ENCODE measurements around the gene TMSB4X.
"Not testable (repeated sequence)": the region's sequence is repeated elsewhere in the genome, so short reads cannot be mapped to it uniquely, and the experiment has no call there.

TMSB4X gene

DNA sequence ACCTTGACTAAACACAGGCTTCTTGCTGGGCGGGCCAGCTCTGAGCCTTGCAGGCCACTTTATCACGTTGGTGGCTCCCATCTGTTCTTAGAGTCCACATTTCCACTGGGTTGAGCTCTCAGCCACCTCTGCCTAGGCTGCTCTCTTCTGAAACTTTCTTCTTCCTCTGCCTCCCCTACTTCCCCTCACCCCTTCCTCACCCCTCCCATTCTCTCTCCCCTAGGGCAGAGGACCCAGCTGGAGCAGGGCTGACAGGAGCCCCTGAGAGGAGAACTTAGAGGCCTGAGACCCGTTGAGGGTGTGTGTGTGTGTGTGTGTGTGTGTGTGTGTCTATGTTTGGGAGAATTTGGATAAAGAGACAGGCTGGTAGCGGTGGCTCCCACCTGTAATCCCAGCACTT, 19.9 kb upstream of the TMSB4X start:
- no CpG with 5 or more reads among the region's 4 CpGs for WGBS (ENCODE audit: insufficient coverage, insufficient read length)
- no peaks in the 10 kb centered on the region for H3K27me3 ChIP-seq (ENCODE audit: control insufficient read depth, insufficient read depth, low read length)
- H3K4me1 ChIP-seq (ENCODE audit: control insufficient read depth, insufficient read depth, low read length), result no peaks in the 10 kb centered on the region
- H3K36me3 ChIP-seq (ENCODE audit: control insufficient read depth, insufficient read depth, low read length), result no peaks in the 10 kb centered on the region
- no peak overlapping the region for H3K4me3 ChIP-seq (ENCODE audit: low read length)
- no peak for DNase-seq (ENCODE audit: low read depth, low spot score)
- H3K27ac ChIP-seq (ENCODE audit: low read length), result no peak overlapping the region
- no peaks in the 10 kb centered on the region for H3K9me3 ChIP-seq (ENCODE audit: control insufficient read depth, insufficient read depth, low read length)

DNA sequence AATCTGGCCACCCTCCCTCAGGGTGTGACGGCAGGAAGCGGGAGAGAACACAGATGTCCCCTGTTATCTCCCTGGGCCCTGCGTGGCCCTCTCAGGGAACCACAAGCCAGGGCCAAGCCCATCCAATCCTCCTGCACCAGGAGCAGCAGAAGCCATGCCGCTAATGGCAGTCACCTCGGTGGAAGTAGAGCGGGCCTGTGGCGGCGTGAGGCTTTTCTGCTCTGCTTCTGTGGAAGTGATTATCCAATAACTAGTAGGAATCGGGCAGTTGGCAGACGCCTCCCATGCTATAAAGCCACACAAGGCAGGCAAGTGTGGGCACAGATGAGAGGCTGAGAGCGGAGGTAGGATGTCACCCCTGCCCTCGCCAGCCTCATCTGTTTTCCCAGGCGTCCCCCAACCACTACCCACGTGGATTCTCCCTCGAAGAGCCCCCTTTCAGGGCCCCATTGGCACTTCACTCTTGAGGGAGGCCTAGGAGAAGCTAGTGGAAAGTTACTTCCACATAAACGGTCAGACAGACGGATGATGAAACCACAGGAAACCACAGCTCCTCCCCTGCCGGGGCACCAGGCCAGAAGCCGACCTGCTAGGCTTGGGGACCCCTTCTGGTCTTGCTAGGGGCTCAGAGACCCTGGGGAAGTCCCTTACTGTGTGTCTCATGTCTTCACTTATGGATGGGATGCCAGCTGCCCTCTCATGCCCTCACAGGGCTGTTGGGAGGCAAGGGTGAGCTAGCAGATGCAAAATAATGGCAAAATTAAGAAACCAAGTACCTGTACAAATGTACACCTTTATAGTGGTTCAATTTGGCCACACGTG, 18.8 kb upstream of the TMSB4X start:
- no peak for DNase-seq (ENCODE audit: low read depth, low spot score)
- no peak overlapping the region for H3K4me3 ChIP-seq (ENCODE audit: low read length)
- no CpG with 5 or more reads among the region's 20 CpGs for WGBS (ENCODE audit: insufficient coverage, insufficient read length)

DNA sequence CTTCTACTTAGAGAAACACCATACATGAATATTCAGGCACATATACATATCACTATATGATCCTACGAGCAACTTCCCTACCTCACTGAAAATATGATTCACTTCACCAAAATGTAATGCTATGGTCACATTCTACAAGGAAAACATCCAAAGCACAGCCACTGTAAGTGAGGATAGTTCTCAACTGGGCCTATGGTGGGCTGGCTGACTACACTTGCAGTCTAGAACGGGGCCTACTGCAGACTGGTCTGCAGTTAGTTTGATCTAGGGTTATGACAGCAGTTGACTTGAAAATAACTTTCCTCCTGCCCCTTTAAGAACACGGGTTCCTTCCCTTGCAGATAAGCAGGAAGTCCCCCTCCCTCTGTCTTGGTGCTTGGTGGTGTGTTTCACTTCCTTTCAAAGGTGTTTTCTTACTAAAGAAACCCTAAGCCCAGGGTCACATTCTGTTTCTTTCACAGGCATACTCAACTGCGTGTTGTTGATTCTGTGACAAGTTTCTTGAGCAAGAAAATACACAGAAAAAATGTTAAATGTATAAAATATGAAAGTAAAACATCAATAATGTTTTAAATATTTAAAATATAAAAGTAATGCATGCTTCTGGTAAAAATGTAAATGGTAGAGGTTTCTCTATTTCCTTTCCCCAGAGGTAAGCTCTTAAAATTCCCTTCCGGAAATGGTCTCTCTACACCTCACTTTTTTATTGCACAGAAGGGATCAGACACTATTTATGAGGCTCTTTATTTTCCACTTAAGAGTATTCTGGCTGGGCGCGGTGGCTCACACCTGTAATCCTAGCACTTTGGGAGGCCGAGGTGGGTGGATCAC, 18.0 kb upstream of the TMSB4X start:
- no peak overlapping the region for H3K4me3 ChIP-seq (ENCODE audit: low read length)
- H3K27ac ChIP-seq (ENCODE audit: low read length), result no peak overlapping the region
- H3K36me3 ChIP-seq (ENCODE audit: control insufficient read depth, insufficient read depth, low read length), result no peaks in the 10 kb centered on the region
- DNase-seq (ENCODE audit: low read depth, low spot score), result no peak
- WGBS (ENCODE audit: insufficient coverage, insufficient read length), result no CpG with 5 or more reads among the region's 8 CpGs
- H3K9me3 ChIP-seq (ENCODE audit: control insufficient read depth, insufficient read depth, low read length), result no peaks in the 10 kb centered on the region
- no peaks in the 10 kb centered on the region for H3K4me1 ChIP-seq (ENCODE audit: control insufficient read depth, insufficient read depth, low read length)
- no peaks in the 10 kb centered on the region for H3K27me3 ChIP-seq (ENCODE audit: control insufficient read depth, insufficient read depth, low read length)

More for the DNA sequence above, 18.8 kb upstream of the TMSB4X start:
- Histone ChIP-seq H3K27ac (ENCODE audit: low read length) (no peak overlapping the region), H3K4me1 (ENCODE audit: control insufficient read depth, insufficient read depth, low read length) (no peaks in the 10 kb centered on the region), H3K9me3 (ENCODE audit: control insufficient read depth, insufficient read depth, low read length) (no peaks in the 10 kb centered on the region), H3K36me3 (ENCODE audit: control insufficient read depth, insufficient read depth, low read length) (no peaks in the 10 kb centered on the region), H3K27me3 (ENCODE audit: control insufficient read depth, insufficient read depth, low read length) (no peaks in the 10 kb centered on the region)

DNA sequence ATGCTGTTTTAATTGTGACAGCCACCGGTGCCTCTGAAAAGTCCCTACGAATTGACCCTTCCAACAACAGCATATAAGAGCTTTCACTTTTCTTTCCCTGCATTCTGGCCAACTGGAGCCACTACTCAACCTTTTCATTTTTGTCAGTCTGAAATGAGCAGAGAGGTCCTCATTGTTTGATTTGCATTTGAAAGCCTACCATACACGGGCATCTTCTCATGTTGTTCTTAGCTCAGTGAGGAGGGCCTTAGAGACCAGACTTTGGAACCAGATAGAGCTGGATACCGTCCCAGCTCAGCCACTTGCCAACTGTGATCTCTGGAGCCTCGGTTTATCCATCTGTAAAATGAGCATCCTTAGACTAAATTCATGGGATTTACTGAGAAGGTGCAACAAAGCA, 16.9 kb upstream of the TMSB4X start:
- no peaks in the 10 kb centered on the region for H3K36me3 ChIP-seq (ENCODE audit: control insufficient read depth, insufficient read depth, low read length)
- no peaks in the 10 kb centered on the region for H3K9me3 ChIP-seq (ENCODE audit: control insufficient read depth, insufficient read depth, low read length)
- no peaks in the 10 kb centered on the region for H3K4me1 ChIP-seq (ENCODE audit: control insufficient read depth, insufficient read depth, low read length)
- no peak overlapping the region for H3K4me3 ChIP-seq (ENCODE audit: low read length)
- no peak for DNase-seq (ENCODE audit: low read depth, low spot score)
- no CpG with 5 or more reads among the region's 5 CpGs for WGBS (ENCODE audit: insufficient coverage, insufficient read length)
- no peaks in the 10 kb centered on the region for H3K27me3 ChIP-seq (ENCODE audit: control insufficient read depth, insufficient read depth, low read length)
- no peak overlapping the region for H3K27ac ChIP-seq (ENCODE audit: low read length)

DNA sequence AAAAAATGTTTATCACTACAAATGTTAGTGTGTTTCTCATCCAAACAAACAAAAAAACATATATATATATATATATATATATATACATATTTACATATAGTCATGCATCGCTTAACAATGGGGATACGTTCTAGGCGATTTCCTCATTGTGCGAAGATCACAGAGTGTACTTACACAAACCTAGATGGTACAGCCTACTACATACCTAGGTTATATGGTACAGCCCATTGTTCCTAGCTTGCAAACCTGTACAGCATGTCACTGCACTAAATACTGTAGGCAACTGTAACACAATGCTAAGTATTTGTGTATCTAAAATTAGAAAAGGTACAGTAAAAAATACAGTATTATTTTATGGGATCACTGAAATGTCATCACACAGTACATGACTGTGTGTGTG, 16.4 kb upstream of the TMSB4X start:
- no CpG with 5 or more reads among the region's 4 CpGs for WGBS (ENCODE audit: insufficient coverage, insufficient read length)
- no peak overlapping the region for H3K27ac ChIP-seq (ENCODE audit: low read length)
- H3K27me3 ChIP-seq (ENCODE audit: control insufficient read depth, insufficient read depth, low read length), result no peaks in the 10 kb centered on the region
- DNase-seq (ENCODE audit: low read depth, low spot score), result no peak
- H3K4me1 ChIP-seq (ENCODE audit: control insufficient read depth, insufficient read depth, low read length), result no peaks in the 10 kb centered on the region
- no peak overlapping the region for H3K4me3 ChIP-seq (ENCODE audit: low read length)
- no peaks in the 10 kb centered on the region for H3K36me3 ChIP-seq (ENCODE audit: control insufficient read depth, insufficient read depth, low read length)
- H3K9me3 ChIP-seq (ENCODE audit: control insufficient read depth, insufficient read depth, low read length), result no peaks in the 10 kb centered on the region

GRCh38 chrX:12961196-12961718, 13.7 kb upstream of the TMSB4X start:
- WGBS (ENCODE audit: insufficient coverage, insufficient read length), result no CpG with 5 or more reads among the region's 2 CpGs
- Histone ChIP-seq H3K27ac (ENCODE audit: low read length) (no peak overlapping the region), H3K4me1 (ENCODE audit: control insufficient read depth, insufficient read depth, low read length) (no peaks in the 10 kb centered on the region), H3K27me3 (ENCODE audit: control insufficient read depth, insufficient read depth, low read length) (no peaks in the 10 kb centered on the region), H3K36me3 (ENCODE audit: control insufficient read depth, insufficient read depth, low read length) (no peaks in the 10 kb centered on the region), H3K4me3 (ENCODE audit: low read length) (no peak overlapping the region), H3K9me3 (ENCODE audit: control insufficient read depth, insufficient read depth, low read length) (no peaks in the 10 kb centered on the region)
- DNase-seq (ENCODE audit: low read depth, low spot score), result no peak

- no peak overlapping the region for H3K27ac ChIP-seq (ENCODE audit: low read length)
- no peaks in the 10 kb centered on the region for H3K9me3 ChIP-seq (ENCODE audit: control insufficient read depth, insufficient read depth, low read length)
- no peaks in the 10 kb centered on the region for H3K4me1 ChIP-seq (ENCODE audit: control insufficient read depth, insufficient read depth, low read length)
- H3K36me3 ChIP-seq (ENCODE audit: control insufficient read depth, insufficient read depth, low read length), result no peaks in the 10 kb centered on the region
- WGBS (ENCODE audit: insufficient coverage, insufficient read length), result no CpG with 5 or more reads among the region's 4 CpGs
- DNase-seq (ENCODE audit: low read depth, low spot score), result no peak
- no peak overlapping the region for H3K4me3 ChIP-seq (ENCODE audit: low read length)
- no peaks in the 10 kb centered on the region for H3K27me3 ChIP-seq (ENCODE audit: control insufficient read depth, insufficient read depth, low read length)
Measured at GRCh38 chrX:12962041-12962504, 12.8 kb upstream of the TMSB4X start.

- not testable (repeated sequence) for DNase-seq (ENCODE audit: low read depth, low spot score); H3K27ac ChIP-seq (ENCODE audit: low read length); H3K4me1 ChIP-seq (ENCODE audit: control insufficient read depth, insufficient read depth, low read length); H3K36me3 ChIP-seq (ENCODE audit: control insufficient read depth, insufficient read depth, low read length); H3K4me3 ChIP-seq (ENCODE audit: low read length); H3K27me3 ChIP-seq (ENCODE audit: control insufficient read depth, insufficient read depth, low read length); H3K9me3 ChIP-seq (ENCODE audit: control insufficient read depth, insufficient read depth, low read length)
- WGBS (ENCODE audit: insufficient coverage, insufficient read length), result no CpG with 5 or more reads among the region's 52 CpGs
Measured at GRCh38 chrX:12963210-12963850, 11.6 kb upstream of the TMSB4X start.

GRCh38 chrX:12965131-12965940, 9.6 kb upstream of the TMSB4X start:
- H3K36me3 ChIP-seq (ENCODE audit: control insufficient read depth, insufficient read depth, low read length), result no peaks in the 10 kb centered on the region
- no peaks in the 10 kb centered on the region for H3K27me3 ChIP-seq (ENCODE audit: control insufficient read depth, insufficient read depth, low read length)
- no peak overlapping the region for H3K27ac ChIP-seq (ENCODE audit: low read length)
- H3K4me1 ChIP-seq (ENCODE audit: control insufficient read depth, insufficient read depth, low read length), result no peaks in the 10 kb centered on the region
- no CpG with 5 or more reads among the region's 6 CpGs for WGBS (ENCODE audit: insufficient coverage, insufficient read length)
- DNase-seq (ENCODE audit: low read depth, low spot score), result no peak
- no peaks in the 10 kb centered on the region for H3K9me3 ChIP-seq (ENCODE audit: control insufficient read depth, insufficient read depth, low read length)
- H3K4me3 ChIP-seq (ENCODE audit: low read length), result no peak overlapping the region
